HG03025 (cell line): ENCODE measurements around the gene HIVEP3.

Experiments used
- ATAC-seq: cut with Tn5 transposase; IDR thresholded peaks from one replicate; pipeline ENCODE4 v1.9.1; 2021; ENCODE audit warnings: mild to moderate bottlenecking, moderate library complexity; ENCODE audit not compliant: unreplicated experiment, low FRiP score

Gene HIVEP3

DNA sequence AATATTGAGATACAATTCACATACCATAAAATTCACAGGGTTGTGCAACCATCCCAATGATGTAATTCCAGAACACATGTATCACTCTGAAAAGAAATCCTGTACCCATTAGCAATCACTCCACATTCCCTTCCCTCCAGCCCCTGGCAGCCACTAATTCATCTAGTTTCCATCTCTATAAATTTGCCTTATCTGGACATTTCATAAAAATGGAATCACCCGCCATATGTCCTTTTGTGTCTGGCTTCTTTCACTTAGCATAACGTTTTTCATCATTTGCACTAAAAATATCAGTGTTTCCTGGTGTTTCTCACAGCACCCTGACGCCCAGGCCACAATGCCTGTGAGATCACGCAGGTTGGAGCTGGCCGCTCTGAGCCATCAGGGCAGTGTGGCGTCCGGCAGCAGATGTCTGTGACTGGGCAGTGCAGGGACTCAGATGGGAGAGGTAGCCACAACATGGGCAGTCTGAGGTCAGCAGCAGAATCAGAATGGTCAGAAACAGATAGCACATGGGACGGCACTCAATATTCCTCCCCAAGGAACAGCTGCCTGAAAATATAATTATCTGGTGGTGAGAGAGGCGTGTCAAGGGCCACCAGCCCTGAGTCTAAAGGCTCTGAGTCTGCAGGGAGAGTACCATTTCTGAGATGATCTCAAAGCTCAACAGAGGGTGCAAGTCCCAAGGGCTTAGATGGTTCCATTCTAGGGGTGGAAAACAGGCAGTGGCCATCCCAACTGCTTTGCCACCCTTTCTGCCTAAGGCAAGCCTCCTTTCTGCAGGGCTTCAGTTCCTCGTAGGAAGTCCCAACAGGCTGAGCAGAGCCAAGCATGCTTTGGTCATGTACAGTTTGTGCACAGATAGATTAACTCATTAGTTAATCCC is 304.8 kb downstream of the HIVEP3 start:
- ATAC-seq: no peak

DNA sequence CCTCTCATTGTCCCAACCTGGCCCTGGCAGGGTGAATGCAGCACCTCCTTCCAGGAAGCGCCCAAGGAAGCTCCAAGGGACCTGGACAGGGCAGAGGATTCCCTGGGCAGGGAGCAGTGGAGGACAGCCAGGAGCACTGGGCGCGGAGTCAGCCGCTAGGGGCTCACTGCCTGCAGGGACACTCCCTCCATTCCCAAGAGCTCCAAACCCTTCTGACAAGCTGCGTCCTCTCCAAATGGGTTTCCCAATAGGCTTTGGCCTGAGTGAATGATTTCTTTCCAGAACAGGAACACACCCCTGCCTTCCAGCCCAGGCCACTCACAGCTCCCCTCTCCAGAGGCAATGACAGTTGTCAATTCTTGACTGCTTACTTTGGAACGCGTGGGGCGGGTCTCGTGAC is 305.8 kb downstream of the HIVEP3 start:
- ATAC-seq: no peak

DNA sequence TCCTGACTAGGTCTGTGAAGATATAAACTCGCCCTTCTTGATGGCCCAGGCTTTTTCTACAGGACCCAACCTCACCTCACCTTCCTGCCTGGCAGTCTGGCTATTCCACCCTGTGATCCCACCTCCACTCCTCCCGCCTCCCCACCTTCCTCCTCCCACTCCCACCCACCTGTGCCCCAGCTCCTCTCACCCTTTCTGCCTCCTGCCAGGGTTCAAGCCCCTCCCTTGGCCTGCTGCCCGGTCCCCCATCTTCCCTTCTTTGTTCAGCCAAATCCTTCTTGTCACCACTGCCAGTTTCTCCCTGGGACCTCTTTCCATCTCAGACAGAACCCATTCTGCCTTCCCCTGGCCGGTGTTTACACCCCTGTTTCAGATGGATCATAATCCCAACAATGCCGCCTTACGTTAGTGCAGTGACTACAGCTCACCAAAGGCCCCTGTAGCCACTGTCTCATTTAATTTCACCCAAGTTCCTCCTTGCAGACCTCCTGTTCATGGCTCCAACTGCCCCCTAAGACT is 306.7 kb downstream of the HIVEP3 start:
- no peak for ATAC-seq

DNA sequence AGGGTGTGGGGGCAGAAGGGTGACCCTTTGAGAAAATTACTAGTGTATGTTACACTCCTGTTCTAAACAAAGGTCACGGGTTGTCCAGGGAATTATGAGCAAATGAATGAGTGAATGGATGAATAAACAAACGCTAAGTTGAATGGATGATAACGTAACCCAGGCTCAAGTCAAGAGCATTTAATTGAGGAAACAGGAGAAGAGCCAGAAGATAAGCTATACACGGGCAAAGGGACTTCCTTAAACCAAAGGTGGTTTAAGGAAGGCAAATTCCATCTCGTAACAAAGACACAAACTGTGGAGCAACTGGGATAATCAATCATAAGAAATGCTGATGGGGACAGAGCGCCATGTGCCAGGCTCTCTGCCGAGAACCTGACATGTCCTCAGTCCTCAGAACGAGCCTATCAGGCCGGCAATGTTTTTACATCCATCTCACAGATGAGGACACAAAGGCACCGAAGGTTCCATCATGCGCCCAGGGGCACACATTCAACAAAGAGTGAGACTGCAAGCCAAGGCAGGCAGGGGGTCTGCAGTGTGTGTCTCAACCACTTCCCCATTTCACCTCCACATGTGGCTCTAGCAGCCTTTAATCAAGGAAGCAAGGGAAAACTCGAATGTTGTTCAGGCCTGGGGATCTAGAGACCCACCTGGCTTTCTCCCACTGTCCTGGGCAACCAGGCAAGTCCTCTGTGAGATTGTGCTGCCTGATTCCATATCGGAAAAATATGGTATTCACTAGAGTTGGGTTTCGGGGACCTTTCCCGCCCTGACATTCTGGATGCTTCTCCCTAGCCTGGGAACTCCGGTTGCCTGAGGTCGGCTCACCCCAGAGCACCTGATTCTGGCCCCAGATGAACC is 307.4 kb downstream of the HIVEP3 start:
- no peak for ATAC-seq

DNA sequence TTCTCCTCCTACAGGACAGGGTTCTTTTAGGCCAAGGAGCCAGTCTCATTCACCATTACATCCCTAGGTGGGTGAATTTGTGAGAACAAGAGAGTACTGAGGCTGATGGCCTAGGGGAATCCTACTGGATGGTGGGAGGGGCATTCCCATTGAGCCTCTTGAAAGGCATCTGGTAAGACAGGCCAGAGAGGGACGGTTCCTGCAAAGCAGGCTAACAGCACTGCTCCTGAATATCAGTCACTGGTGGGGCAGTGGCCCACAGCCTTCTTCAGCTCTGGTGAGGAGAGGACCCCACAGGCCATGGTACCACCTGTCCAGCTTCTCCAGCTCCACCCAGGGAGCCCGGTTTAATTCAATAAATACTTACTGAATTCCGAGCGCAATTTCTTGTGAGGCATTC is 308.4 kb downstream of the HIVEP3 start:
- ATAC-seq: no peak

DNA sequence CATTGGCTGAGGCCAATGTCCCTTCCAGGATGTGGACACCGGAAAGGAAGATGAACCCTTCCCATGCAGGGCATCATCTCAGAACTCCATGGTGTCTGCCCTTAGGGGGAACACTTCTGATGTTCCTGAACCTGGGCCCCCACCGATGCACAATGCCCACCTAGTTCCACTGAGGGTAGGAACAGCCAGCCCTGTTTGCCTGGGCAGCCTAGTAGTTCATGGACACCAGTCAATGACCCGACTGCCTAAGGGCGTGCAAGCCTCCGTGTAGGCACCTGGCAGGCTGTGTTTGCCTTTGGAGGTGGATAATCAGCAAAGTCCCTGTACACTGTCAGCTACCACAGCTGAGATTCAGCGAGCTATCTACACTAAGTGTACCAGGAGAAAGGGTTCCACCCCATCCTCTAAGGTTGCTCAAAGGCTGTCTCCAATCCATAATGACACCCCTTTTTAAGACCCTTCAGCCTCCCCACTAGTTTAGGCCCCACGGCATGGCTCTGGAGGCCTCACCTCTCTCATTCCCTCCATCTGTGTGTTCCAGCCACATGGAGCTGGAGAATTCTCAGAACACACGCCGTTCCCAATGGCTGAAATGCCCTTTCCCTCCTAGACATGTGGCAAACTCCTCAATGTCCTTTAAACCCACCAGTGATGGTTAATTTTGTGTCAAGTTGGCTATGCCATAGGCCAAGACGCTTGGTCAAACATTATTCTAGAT is 309.4 kb downstream of the HIVEP3 start:
- ATAC-seq: no peak

DNA sequence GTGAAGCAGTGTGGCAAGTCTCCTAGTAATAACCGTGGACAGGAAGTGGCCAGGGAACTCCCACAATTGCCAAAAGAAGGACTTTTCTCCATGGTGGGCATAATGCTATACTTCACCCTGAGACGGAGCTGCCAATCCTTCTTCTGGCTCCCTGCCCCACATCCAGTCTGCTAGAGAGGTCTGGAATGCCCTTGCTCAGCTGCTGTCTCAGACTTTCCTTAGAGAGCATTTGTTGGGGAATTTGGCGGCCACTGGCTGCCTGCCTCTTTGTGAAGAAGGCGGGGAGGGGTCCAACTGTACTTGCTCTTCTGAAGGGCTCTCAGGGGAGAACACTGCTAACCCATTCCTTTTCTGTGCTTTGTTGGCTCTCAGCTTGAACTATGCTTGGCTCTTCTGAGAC is 310.5 kb downstream of the HIVEP3 start:
- no peak for ATAC-seq

DNA sequence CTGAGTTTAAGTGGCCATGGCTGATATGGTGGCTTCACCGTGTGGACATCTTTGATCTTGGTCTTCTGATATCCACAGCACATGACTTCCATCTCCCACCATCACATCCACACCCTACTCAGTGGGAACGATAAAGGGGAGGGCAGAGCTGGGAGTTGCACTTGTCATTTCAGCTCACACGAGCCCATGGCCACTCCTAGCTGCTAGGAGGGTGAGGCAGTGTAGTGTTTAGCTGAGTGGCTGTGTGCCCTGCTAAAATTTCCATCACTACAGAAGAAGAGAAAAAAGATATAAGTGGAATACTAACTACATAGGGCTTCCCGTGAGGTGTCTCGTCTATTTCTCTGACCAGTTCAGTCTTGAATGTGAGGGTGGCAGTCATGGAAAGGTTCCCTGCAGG is 310.9 kb downstream of the HIVEP3 start:
- no peak for ATAC-seq

DNA sequence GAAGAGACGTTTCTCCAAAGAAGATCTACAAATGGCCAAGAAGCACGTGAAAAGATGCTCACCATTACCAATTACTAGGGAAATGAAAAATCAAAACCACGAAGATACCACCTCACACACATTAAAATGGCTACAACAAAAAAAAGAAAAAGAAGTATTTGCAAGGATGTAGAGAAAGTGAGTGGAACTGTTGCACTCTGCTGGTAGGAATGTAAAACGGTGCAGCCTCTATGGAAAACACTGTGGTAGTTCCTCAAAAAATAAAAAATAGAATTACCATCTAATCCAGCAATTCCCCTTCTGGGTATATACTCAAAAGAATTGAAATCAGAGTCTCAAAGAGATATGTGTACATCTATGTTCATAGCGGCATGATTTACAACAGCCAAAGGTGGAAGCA is 318.8 kb downstream of the HIVEP3 start:
- ATAC-seq: no peak

DNA sequence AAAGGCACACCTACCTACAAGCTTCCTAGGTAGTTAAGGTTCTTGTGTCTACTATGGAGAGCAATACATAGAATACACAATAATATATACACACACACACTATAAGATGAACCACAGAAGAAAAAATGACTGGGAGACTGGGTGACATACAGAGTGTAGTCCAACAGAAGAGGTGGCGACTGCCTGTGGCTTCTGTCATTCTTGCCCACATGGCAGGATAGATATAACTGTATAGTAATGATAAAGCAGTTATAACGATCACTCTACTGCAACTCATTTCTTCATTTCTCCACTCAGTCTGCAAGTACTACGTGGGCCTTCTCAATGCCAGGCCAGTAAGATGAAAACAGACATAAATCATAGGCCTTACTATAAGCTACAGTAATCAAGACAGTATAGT is 320.4 kb downstream of the HIVEP3 start:
- ATAC-seq: no peak

DNA sequence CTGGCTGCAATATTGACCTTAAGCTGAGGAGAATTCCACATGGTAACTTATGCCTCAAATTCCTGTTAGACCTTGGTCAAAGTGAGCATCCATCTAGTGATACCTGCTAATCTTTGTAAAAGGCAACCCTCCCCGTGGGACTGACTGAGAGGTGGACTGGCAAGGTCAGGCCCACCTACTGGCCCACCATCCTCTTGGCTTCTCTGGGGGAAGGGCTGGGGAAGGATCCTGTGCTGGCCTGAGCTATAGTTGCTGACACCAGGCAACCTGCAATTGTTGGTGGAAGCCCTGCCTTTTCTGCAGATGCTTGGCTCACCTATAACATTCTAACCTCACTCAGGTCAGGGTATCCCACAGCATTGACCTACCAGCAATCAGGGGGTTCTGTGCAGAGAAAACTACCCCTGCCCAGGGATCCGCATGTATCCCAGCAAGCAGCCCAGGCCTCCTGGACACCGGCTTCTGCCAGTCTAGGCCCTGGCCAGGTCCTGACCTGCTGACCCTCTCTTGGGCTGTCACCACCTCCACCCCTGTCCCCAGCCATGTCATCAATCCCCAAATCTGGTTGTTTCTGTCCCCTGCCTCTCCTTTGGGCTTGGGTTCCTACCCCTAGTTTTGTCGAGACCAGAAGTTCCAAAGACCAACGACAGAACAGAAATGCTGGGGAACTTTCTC is 326.1 kb downstream of the HIVEP3 start:
- ATAC-seq: no peak

DNA sequence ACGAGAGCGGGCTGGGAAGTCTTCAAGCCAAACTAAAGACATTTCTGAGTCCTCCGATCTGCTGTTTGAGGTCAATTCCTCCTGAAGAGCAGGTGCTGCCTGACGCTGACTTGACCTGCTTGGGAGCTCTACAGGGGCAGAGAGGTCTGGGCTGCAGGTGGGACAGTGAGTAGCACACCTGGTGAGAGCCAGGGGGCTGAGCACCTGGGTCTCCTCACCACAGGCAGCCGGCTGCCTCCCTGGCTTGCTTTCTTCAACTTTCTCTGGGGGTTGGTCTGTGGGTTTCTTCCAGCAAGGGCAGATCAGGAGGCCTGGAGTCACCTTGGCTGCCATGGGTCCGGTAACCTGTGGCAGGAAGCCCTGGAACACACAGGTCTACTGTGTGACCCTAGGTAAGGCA is 326.8 kb downstream of the HIVEP3 start:
- ATAC-seq: no peak

DNA sequence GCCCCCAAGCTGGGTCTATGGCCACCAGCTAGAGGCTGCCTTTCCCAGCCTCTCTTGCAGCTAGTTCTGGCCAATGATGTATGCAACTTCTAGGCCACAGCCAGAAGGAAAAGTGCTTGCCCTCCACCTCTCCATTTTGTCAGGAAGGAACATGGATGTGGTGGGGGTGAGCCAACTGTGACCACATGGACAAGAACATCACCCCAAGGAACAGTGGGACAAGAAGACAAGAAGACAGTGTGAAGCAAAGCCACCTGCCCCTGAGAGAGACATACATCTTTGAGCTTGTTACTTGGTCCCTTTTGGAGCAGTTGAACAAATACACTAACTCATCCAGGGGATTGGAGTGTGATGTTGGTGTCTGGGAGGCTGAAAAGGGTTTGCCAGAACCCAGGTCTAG is 328.4 kb downstream of the HIVEP3 start:
- ATAC-seq: no peak

DNA sequence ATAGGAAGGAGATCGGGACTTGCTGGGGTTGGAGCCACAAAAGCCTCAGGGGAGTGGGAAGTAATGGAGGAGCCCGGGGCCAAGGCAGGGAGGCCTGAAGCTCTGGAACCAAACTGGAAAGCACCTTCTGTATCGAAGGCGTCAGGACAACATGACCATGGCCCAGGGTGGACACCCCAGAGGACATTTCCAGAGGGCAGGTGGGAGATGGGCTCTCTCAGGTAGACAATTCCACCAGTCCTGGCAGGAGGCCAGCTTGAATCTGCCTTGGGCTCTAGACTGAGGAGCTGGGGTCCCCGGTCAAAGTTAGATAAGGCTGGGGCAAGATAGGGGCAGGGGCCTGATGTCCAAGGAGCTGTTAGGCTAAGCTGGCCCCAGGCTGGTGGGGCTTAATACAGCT is 329.3 kb downstream of the HIVEP3 start:
- ATAC-seq: no peak

DNA sequence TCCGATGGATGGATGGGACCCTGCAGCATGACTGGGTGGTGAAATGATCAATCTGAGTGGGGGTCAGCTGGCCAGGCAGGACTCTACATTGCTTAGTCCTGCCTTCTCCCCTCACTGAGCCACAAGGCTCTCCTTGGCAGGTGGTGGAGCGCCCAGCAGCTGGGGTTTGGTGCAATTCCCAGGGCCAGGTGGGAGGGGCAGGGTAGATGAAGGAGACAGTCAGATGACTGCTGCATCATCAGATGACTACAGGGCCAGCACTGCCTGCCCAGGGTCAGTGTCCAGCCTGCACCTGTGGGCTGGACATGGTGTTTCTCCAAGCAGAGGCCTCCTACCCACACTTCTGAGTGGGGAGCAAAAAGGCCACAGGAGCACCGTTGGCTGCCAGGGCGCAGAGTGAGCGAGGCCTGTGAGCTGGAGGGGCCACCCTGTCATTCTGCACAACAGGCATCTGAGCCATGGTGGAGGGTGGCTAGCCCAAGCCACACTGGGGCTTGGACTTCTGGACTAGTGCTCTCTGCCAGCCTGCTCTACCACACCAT is 330.3 kb downstream of the HIVEP3 start:
- no peak for ATAC-seq

DNA sequence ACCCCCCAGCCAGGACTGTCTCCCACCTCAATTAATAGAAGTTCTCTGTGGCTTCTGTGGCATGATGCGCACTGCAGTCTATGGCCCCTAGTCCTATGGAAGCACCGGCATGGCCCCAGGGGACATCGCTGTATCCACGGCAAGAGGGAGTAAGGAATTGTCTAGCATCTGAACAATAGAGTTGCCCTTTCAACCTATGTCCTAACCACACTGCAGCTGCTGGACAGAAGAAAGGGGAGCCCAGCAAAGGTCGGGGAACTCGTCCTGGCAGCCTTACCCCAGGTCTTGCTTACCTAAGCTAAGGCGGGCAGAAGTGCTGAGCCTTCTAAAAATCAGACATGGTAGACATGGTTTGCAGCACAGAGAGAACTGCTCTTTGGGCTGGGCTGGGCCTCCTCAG is 330.9 kb downstream of the HIVEP3 start:
- ATAC-seq: no peak

DNA sequence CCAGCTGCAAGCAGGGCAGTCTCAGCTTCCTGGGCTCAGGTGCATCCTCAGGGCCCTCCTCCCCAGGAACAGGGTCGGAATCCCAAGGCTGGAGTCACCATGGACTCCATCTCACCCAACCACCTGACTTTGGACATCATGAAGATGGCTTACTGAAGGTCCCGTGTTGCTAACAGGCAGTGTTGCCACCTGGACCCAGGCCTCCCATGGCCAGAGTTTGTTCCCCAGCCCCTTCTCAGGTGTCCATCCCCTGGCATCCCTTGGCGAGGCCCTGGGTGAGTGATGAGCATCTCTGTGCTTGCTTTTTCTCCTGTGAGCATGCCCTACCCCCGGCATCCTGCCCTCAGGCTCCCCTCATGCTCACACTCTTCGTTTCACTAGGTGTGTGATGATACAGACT is 332.5 kb downstream of the HIVEP3 start:
- no peak for ATAC-seq

DNA sequence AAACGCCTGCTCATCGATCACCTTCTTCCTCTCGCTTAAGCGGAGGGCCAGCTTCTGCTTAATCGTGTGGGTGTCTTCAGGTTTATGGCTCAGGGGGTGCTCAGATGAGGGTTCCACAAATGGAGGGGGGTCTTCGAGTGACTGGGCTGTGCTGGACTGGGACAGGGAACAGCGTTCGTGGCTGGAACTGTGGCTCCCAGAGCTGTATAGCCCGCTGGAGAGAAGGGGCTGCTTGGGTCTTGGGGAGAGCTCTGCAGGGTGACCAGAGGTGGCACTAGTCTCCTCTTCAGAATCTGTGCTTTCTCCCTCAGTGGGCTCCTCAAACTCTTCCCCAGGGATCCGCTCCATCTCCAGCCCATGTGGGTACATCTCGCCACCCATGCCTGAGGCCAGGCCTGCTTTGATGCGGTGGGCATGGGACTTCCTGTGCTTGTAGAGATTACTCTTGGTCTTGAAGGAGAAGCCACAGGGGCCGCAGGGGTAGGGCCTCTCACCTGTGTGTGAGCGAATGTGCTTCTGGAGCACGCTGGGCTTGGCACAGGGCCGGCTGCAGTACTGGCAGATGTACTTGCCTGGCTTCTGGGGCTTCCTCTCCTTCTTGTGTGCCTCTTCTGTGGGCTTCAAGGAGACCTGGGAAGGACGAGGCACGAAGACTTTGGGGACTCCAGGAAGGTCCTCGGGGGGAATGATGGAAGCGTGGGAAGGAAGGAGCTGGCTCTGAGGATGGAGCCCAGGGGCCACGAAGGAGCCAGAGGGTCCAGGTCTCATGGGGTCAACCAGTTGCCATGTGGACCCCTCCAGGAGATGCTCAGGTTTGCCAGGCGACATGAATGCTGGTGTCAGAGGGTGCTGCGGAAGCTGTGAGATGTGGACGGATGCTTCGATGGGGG is 334.8 kb downstream of the HIVEP3 start:
- ATAC-seq: no peak
